Fibroblast of lung (primary cell): ENCODE measurements around the gene LAMTOR5.

Experiments
- EZH2 ChIP-seq: IDR thresholded peaks from 2 replicates; pipeline ENCODE4 v1.5.1; 2012; ENCODE audit warnings: low read length, control low read depth, mild to moderate bottlenecking; ENCODE audit errors: missing control alignments
- TF ChIP-seq, protein P1 (sequence below), 2 donors: IDR thresholded peaks in 1 of 2; conservative IDR thresholded peaks in 1 of 2; 1 replicate in 1 of 2; 2 replicates in 1 of 2; pipeline ENCODE4 v1.5.1; 2011 to 2012; ENCODE audit warnings: low read length in 2 of 2, control low read depth in 1 of 2, inconsistent platforms in 1 of 2, low read depth in 1 of 2, mild to moderate bottlenecking in 1 of 2

DNA sequence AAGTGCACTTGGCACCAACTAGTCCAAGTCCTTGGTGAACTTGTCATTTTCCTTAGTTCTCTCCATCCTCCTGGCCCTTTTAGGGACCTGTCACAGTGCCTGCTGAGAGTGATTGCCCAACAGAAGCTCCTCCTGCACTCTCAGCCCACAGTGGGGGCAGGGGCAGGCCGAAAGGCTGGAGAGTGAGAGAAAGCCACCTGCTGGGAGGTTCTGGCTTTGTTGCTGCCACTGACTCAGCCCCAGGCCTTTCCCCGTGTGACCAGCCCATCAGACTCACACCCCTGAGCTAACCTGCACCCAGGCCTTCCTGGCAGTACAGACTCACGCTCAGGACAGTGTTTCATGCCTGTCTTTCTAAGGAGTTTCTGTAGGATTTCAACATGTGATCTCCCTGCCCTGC is 26.3 kb upstream of the LAMTOR5 start:
- TF ChIP-seq, protein P1, sequence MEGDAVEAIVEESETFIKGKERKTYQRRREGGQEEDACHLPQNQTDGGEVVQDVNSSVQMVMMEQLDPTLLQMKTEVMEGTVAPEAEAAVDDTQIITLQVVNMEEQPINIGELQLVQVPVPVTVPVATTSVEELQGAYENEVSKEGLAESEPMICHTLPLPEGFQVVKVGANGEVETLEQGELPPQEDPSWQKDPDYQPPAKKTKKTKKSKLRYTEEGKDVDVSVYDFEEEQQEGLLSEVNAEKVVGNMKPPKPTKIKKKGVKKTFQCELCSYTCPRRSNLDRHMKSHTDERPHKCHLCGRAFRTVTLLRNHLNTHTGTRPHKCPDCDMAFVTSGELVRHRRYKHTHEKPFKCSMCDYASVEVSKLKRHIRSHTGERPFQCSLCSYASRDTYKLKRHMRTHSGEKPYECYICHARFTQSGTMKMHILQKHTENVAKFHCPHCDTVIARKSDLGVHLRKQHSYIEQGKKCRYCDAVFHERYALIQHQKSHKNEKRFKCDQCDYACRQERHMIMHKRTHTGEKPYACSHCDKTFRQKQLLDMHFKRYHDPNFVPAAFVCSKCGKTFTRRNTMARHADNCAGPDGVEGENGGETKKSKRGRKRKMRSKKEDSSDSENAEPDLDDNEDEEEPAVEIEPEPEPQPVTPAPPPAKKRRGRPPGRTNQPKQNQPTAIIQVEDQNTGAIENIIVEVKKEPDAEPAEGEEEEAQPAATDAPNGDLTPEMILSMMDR (conservative IDR thresholded peaks at IDR 0.05 in 1 of 2, IDR thresholded peaks at IDR 0.05 in 1 of 2; ENCODE audit: low read depth in 1 of 2, low read length in 2 of 2), result no peak
- no peak for TF ChIP-seq EZH2
